Heart left ventricle (tissue), 16 donors: Measurements from ENCODE around the gene HSPA4. TPM values are rescaled to one million over a fixed set of nuclear protein-coding genes. Genes with fewer than 3 reads are reported as not detected.

ENCODE experiments used
- ATAC-seq, 4 donors: fragments of 200-7000 bp; cut with Tn5 transposase; one replicate each; pipeline ENCODE4 v1.9.1; 2020 to 2022; ENCODE audit warnings: moderate library complexity in 4 of 4, mild to moderate bottlenecking in 3 of 4, moderate number of reproducible peaks in 1 of 4
- DNase-seq, 5 donors: peaks; one replicate each; pipeline ENCODE4 v3.0.0-alpha.2; 2020
- H3K27ac ChIP-seq, 12 donors: fragments of 200-600 bp; sonication (generic) in 4 of 12; one replicate each; pipeline versions ENCODE4 v1.5.0 to v1.8.0; 2016 to 2022; ENCODE audit warnings: mild to moderate bottlenecking in 2 of 12
- H3K27me3 ChIP-seq, 9 donors: fragments of 200-600 bp; sonication (generic) in 2 of 9; one replicate each; pipeline versions ENCODE4 v1.5.1 to v1.8.0; 2016 to 2022; ENCODE audit warnings: mild to moderate bottlenecking in 3 of 9
- H3K36me3 ChIP-seq, 9 donors: fragments of 200-600 bp; sonication (generic) in 2 of 9; one replicate each; pipeline versions ENCODE4 v1.5.0 to v1.8.0; 2018 to 2022; ENCODE audit warnings: mild to moderate bottlenecking in 2 of 9
- H3K4me1 ChIP-seq, 12 donors: fragments of 200-600 bp; sonication (generic) in 4 of 12; one replicate each; pipeline versions ENCODE4 v1.5.0 to v1.8.0; 2016 to 2022; ENCODE audit warnings: mild to moderate bottlenecking in 3 of 12
- H3K4me3 ChIP-seq, 12 donors: fragments of 200-600 bp; sonication (generic) in 4 of 12; one replicate each; pipeline versions ENCODE4 v1.5.0 to v1.8.0; 2017 to 2022; ENCODE audit warnings: mild to moderate bottlenecking in 9 of 12, moderate library complexity in 4 of 12
- H3K9me3 ChIP-seq, 12 donors: fragments of 200-600 bp; sonication (generic) in 4 of 12; one replicate each; pipeline versions ENCODE4 v1.5.0 to v1.8.0; 2016 to 2022; ENCODE audit warnings: mild to moderate bottlenecking in 1 of 12
- CTCF ChIP-seq, 12 donors: fragments of 200-600 bp; sonication (generic) in 4 of 12; IDR thresholded peaks; one replicate each; pipeline versions ENCODE4 v1.5.0 to v1.8.0; 2018 to 2022; ENCODE audit warnings: antibody characterized with exemption in 12 of 12, mild to moderate bottlenecking in 5 of 12
- POLR2A ChIP-seq, 2 donors: fragments of 450-650 bp; IDR thresholded peaks; one replicate each; pipeline ENCODE4 v1.6.1; 2017; ENCODE audit warnings: antibody characterized with exemption in 2 of 2, mild to moderate bottlenecking in 2 of 2, moderate library complexity in 2 of 2
- WGBS, 4 donors: extraction: QIAGEN DNeasy Blood & Tissue Kit in 2 of 4; methylation state at CpG; one replicate each; pipeline versions ENCODE4 v1.1.5 to v1.1.7; 2013 to 2018; 5-methylcytosine and 5-hydroxymethylcytosine counted together
- intact Hi-C, 10 donors: fragments of 100-400 bp; cut with DNase I; formaldehyde crosslinking; loops; one replicate each; pipeline versions ENCODE4 v1.11.1 to v1.14.2; 2022
- polyA plus RNA-seq, 2 donors: library from polyadenylated mRNA; stranded (reverse); fragments of 200-250 nt; gene quantifications; one replicate each; pipeline ENCODE4 v1.2.3, GENCODE V29; 2013
- total RNA-seq, 9 donors: library from RNA; depleted of rRNA in 2 of 9; stranded (reverse); fragments of >200 nt in 2 of 9; fragmentation: NEBNext Ultra II Directional in 3 of 9; extraction: Animal tissue kit (Norgen Biotek cat#: 25700) in 3 of 9; gene quantifications; one replicate each; pipeline versions ENCODE4 v1.1.0 to v1.2.4, GENCODE V29; 2016 to 2023
- donor health status: ischemic (EF 13 %, LVEDD 7.1; RV severe dilation, severe dysfunction).
- donor health status: healthy with polysubstance abuse.
- donor health status: DM: no; HTN: yes; CAD: no.
- donor health status: DM: no; HTN: no; CAD: no.
- donor health status: ischemic (EF 25% LVEDD 6.9; RV normal size, moderate dysfunction).
- donor health status: ischemic (EF 25% LVEDD 5.7; RV mildly dilated, moderate dysfunction).
- donor health status: healthy.
- donor health status: DM: yes; HTN: yes; CAD: no.
- donor health status: ischemic (EF 35%, LVEDD 5.7; RV mildly dilated, moderate dysfunction).
- donor health status: nonischemic (EF 11% LVEDD 7.7; RV severe dilation, severe dysfunction).
- donor health status: DM: yes; HTN: yes; CAD: no.
- donor health status: PGD.
- donor health status: ischemic (EF 29% LVEDD 5.4; RV normal size, mild dysfunction).
- donor health status: nonischemic (EF 23%, LVEDD 6.1; RV moderate dilation, normal function).

Gene HSPA4
- total and polyA plus RNA-seq, 11 donors = 57.5 to 132 (median 98.5) TPM

GRCh38 chr5:133110709-133111108 lies 58.9 kb downstream of the HSPA4 start:
- no peak for TF ChIP-seq CTCF (IDR thresholded peaks at IDR 0.05)
- TF ChIP-seq POLR2A (IDR thresholded peaks at IDR 0.05) = no peak
- Histone ChIP-seq H3K4me3 (no peak overlapping the region), H3K4me1 (peaks cover 0 to 8% (median 0%) of the 10 kb centered on the region in 12 donors), H3K27ac (no peak overlapping the region), H3K27me3 (no peaks in the 10 kb centered on the region), H3K9me3 (no peaks in the 10 kb centered on the region), H3K36me3 (peaks cover 0 to 2% (median under 1%) of the 10 kb centered on the region in 9 donors)
- 72 to 81% (median 74%) methylated on average over 6 of the region's 6 CpGs for WGBS, 4 donors
- ATAC-seq (no peak), DNase-seq (no peak)
- intact Hi-C loops = loop anchor here (1.0 to 10.0 kb wide), 15 partner anchors 137 to 834 kb away; partner anchors contain the start of gene FSTL4 (in 2 of the 10)

- DNase-seq (peak; percentile 75 to 90 (median 79)), ATAC-seq (peak; percentile 39 to 80 (median 70))
- TF ChIP-seq CTCF (IDR thresholded peaks at IDR 0.05) = peak; percentile 81 to 92 (median 88)
- no peak for TF ChIP-seq POLR2A (IDR thresholded peaks at IDR 0.05)
- WGBS, 4 donors = 0 to 2% (median 1%) methylated on average over 9 of the region's 9 CpGs
- Histone ChIP-seq H3K27me3 (no peaks in the 10 kb centered on the region), H3K36me3 (no peaks in the 10 kb centered on the region), H3K4me3 (no peak overlapping the region), H3K4me1 (peaks cover 0 to 8% (median 0%) of the 10 kb centered on the region in 12 donors), H3K9me3 (no peaks in the 10 kb centered on the region), H3K27ac (no peak overlapping the region)
- intact Hi-C loops = loop anchor here (1.0 to 10.0 kb wide), 15 partner anchors 136 to 834 kb away; partner anchors contain the start of gene FSTL4 (in 2 of the 10)
These were observed 59.5 kb downstream of the HSPA4 start for GRCh38 chr5:133111299-133111698.

- no peaks in the 10 kb centered on the region for H3K9me3 ChIP-seq
- TF ChIP-seq POLR2A (IDR thresholded peaks at IDR 0.05) = no peak
- no peak for TF ChIP-seq CTCF (IDR thresholded peaks at IDR 0.05)
- no peak for DNase-seq
- H3K4me1 ChIP-seq = peaks cover 0 to 8% (median 0%) of the 10 kb centered on the region in 12 donors
- no peaks in the 10 kb centered on the region for H3K27me3 ChIP-seq
- no peak overlapping the region for H3K4me3 ChIP-seq
- no peaks in the 10 kb centered on the region for H3K36me3 ChIP-seq
- H3K27ac ChIP-seq = no peak overlapping the region
- WGBS, 4 donors = 85 to 92% (median 89%) methylated on average over 13 of the region's 13 CpGs
- intact Hi-C loops = loop anchor here (5.0 to 10.0 kb wide), 9 partner anchors 135 to 833 kb away; partner anchors contain the start of gene FSTL4 (in 2 of the 10)
- ATAC-seq = no peak
These were observed 60.3 kb downstream of the HSPA4 start for GRCh38 chr5:133112026-133112660.

GRCh38 chr5:133113331-133114061 lies 61.7 kb downstream of the HSPA4 start:
- WGBS, 4 donors = 62 to 69% (median 65%) methylated on average over 13 of the region's 13 CpGs
- H3K4me3 ChIP-seq = no peak overlapping the region
- intact Hi-C loops = loop anchor here (5.0 to 10.0 kb wide), 9 partner anchors 134 to 831 kb away; partner anchors contain the start of gene FSTL4 (in 2 of the 10)
- H3K36me3 ChIP-seq = no peaks in the 10 kb centered on the region
- DNase-seq (no peak), ATAC-seq (no peak)
- H3K27me3 ChIP-seq = no peaks in the 10 kb centered on the region
- H3K4me1 ChIP-seq = peaks cover 0 to 8% (median 0%) of the 10 kb centered on the region in 12 donors
- no peaks in the 10 kb centered on the region for H3K9me3 ChIP-seq
- H3K27ac ChIP-seq = no peak overlapping the region
- TF ChIP-seq POLR2A (IDR thresholded peaks at IDR 0.05) = no peak
- TF ChIP-seq CTCF (IDR thresholded peaks at IDR 0.05) = no peak
